HCT116 (cell line): ENCODE measurements around the gene SBNO2.

Experiments used
- CEBPB ChIP-seq: IDR thresholded peaks from 2 replicates; pipeline ENCODE4 v1.6.1; 2012; ENCODE audit warnings: low read depth
- POLR2A ChIP-seq: IDR thresholded peaks from 2 replicates; pipeline ENCODE4 v1.7.0; 2011; ENCODE audit warnings: borderline replicate concordance; ENCODE audit not compliant: insufficient read depth, insufficient read length; ENCODE audit errors: extremely low read depth
- TF ChIP-seq, protein P1 (sequence below), 3 experiments: fragments of 200-600 bp in 1 of 3; sonication (generic) in 1 of 3; IDR thresholded peaks in 2 of 3; conservative IDR thresholded peaks in 1 of 3; 2 replicates each; pipeline ENCODE4 v1.5.1; 2012 to 2017; ENCODE audit warnings: low read depth in 2 of 3, low read length in 2 of 3, antibody characterized with exemption in 1 of 3, borderline replicate concordance in 1 of 3, control low read depth in 1 of 3, mild to moderate bottlenecking in 1 of 3, mixed read lengths in 1 of 3, mixed run types in 1 of 3, moderate library complexity in 1 of 3; ENCODE audit not compliant: insufficient read depth in 1 of 3

DNA sequence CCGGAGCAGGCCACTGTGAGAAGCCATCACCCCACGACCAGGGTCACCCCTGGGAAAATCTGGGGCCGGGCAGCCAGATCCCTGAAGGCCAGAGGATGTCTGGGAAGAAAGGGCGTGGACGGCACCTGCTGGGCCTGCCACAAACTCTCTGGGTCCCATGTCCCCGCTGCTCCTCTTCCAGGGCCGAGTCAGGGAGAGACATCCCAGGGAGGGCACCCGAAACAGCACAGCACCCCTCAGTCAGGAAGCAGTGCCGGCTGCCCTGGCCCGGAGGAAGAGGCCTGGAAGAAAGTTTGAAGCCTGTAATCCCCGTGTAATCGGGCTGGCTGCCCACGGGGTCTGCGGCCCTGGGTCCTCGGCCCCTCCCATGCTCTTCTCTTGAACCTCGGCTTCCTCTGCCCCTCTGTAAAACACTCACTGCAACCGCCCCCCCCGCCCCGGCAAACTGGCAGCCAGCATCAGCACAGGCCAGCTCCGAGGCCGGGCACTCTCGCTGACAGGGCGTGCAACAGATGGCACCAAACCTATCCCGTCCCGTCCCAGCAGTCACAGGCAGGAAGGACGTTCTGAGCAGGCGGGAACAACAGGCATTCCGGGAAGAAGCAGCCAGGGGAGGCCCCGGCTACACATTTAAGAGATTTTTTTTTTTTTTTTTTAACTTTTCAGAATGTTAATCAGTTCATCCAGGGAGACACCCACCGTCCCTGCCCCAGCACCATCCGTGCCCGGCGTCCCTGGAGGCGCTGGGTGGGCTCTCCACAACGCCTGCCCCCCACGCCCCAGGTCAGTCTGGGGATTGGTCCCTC, 1.5 kb downstream of the SBNO2 start:
- TF ChIP-seq, protein P1, sequence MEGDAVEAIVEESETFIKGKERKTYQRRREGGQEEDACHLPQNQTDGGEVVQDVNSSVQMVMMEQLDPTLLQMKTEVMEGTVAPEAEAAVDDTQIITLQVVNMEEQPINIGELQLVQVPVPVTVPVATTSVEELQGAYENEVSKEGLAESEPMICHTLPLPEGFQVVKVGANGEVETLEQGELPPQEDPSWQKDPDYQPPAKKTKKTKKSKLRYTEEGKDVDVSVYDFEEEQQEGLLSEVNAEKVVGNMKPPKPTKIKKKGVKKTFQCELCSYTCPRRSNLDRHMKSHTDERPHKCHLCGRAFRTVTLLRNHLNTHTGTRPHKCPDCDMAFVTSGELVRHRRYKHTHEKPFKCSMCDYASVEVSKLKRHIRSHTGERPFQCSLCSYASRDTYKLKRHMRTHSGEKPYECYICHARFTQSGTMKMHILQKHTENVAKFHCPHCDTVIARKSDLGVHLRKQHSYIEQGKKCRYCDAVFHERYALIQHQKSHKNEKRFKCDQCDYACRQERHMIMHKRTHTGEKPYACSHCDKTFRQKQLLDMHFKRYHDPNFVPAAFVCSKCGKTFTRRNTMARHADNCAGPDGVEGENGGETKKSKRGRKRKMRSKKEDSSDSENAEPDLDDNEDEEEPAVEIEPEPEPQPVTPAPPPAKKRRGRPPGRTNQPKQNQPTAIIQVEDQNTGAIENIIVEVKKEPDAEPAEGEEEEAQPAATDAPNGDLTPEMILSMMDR (IDR thresholded peaks at IDR 0.05 in 2 of 3, conservative IDR thresholded peaks at IDR 0.05 in 1 of 3; ENCODE audit: borderline replicate concordance in 1 of 3, insufficient read depth in 1 of 3, low read depth in 2 of 3, low read length in 2 of 3): no peak
- no peak for TF ChIP-seq POLR2A
- TF ChIP-seq CEBPB: no peak
